GM23338 (cell line): ENCODE results near the gene FCN1. TPM values are rescaled to one million over a fixed set of nuclear protein-coding genes. Genes with fewer than 3 reads are reported as not detected.

Experiments
- ATAC-seq: fragments of 200-7000 bp; cut with Tn5 transposase; 3 replicates; pipeline ENCODE4 v1.9.1; 2020
- DNase-seq: peaks from one replicate; pipeline ENCODE4 v3.0.0-alpha.2; 2015; ENCODE audit warnings: low spot score
- H2AFZ ChIP-seq: fragments of 200-600 bp; sonication (generic); 2 replicates; pipeline ENCODE4 v1.8.0; 2016; ENCODE audit warnings: antibody characterized with exemption, mild to moderate bottlenecking, moderate library complexity
- H3F3A ChIP-seq: fragments of 200-600 bp; sonication (generic); replicated peaks from 2 replicates; pipeline ENCODE4 v1.8.0; 2017; ENCODE audit warnings: antibody characterized with exemption, mixed run types, low read depth
- H3K27ac ChIP-seq: fragments of 200-600 bp; sonication (generic); 2 replicates; pipeline ENCODE4 v1.6.1; 2016; ENCODE audit warnings: low read depth
- H3K27me3 ChIP-seq: fragments of 200-600 bp; sonication (generic); 2 replicates; pipeline ENCODE4 v1.8.0; 2016; ENCODE audit warnings: mild to moderate bottlenecking, mixed run types, moderate library complexity; ENCODE audit not compliant: insufficient read depth
- H3K36me3 ChIP-seq: fragments of 200-600 bp; sonication (generic); 2 replicates; pipeline ENCODE4 v1.8.0; 2016; ENCODE audit warnings: mild to moderate bottlenecking; ENCODE audit not compliant: insufficient read depth
- H3K4me1 ChIP-seq: fragments of 200-600 bp; sonication (generic); 2 replicates; pipeline ENCODE4 v1.8.0; 2016; ENCODE audit warnings: mild to moderate bottlenecking, moderate library complexity; ENCODE audit not compliant: insufficient read depth
- H3K4me2 ChIP-seq: fragments of 200-600 bp; sonication (generic); 2 replicates; pipeline ENCODE4 v1.7.1; 2017; ENCODE audit warnings: mixed run types
- H3K4me3 ChIP-seq: fragments of 200-600 bp; sonication (generic); 2 replicates; pipeline ENCODE4 v1.6.1; 2016; ENCODE audit warnings: mixed run types
- H3K79me2 ChIP-seq: fragments of 200-600 bp; sonication (generic); replicated peaks from 2 replicates; pipeline ENCODE4 v1.8.0; 2017; ENCODE audit warnings: mild to moderate bottlenecking; ENCODE audit not compliant: insufficient read depth
- H3K9me2 ChIP-seq: fragments of 200-600 bp; sonication (generic); 2 replicates; pipeline ENCODE4 v1.8.0; 2017; ENCODE audit not compliant: insufficient read depth
- H4K20me1 ChIP-seq: fragments of 200-600 bp; sonication (generic); replicated peaks from 2 replicates; pipeline ENCODE4 v1.8.0; 2017; ENCODE audit warnings: mild to moderate bottlenecking; ENCODE audit not compliant: insufficient read depth
- H3K27ac Mint-ChIP-seq: 2 replicates; pipeline ENCODE4 v1.8.0; 2020; ENCODE audit warnings: inconsistent platforms, mild to moderate bottlenecking, moderate library complexity, mixed read lengths
- H3K27me3 Mint-ChIP-seq: 3 replicates; pipeline ENCODE4 v1.8.0; 2022; ENCODE audit warnings: low read depth, mild to moderate bottlenecking, moderate library complexity, mixed read lengths, inconsistent platforms; ENCODE audit not compliant: insufficient read depth, poor library complexity
- H3K36me3 Mint-ChIP-seq: 3 replicates; pipeline ENCODE4 v1.8.0; 2021; ENCODE audit warnings: low read depth, mild to moderate bottlenecking, inconsistent platforms, moderate library complexity, mixed read lengths
- H3K4me1 Mint-ChIP-seq: 3 replicates; pipeline ENCODE4 v1.8.0; 2020; ENCODE audit warnings: mild to moderate bottlenecking, inconsistent platforms, mixed read lengths
- H3K4me3 Mint-ChIP-seq: 3 replicates; pipeline ENCODE4 v1.8.0; 2021; ENCODE audit warnings: moderate library complexity, mild to moderate bottlenecking, inconsistent platforms, mixed read lengths
- H3K9me3 Mint-ChIP-seq: 3 replicates; pipeline ENCODE4 v1.8.0; 2020; ENCODE audit warnings: moderate library complexity, mild to moderate bottlenecking, inconsistent platforms, mixed read lengths
- ETS1 ChIP-seq: IDR thresholded peaks from 2 replicates; pipeline ENCODE4 v1.6.1; 2016; ENCODE audit warnings: antibody characterized with exemption
- EZH2 ChIP-seq: fragments of 200-600 bp; sonication (generic); IDR thresholded peaks from one replicate; pipeline ENCODE4 v1.8.0; 2017; ENCODE audit warnings: antibody characterized with exemption, mild to moderate bottlenecking, low read depth; ENCODE audit not compliant: unreplicated experiment
- JUNB ChIP-seq: IDR thresholded peaks from one replicate; pipeline ENCODE4 v1.6.1; 2016; ENCODE audit warnings: antibody characterized with exemption; ENCODE audit not compliant: unreplicated experiment
- POLR2AphosphoS5 ChIP-seq: IDR thresholded peaks from 2 replicates; pipeline ENCODE4 v1.6.1; 2016; ENCODE audit warnings: antibody characterized with exemption, low read depth
- ZNF114 ChIP-seq: fragments of 250-450 bp; sonication (Bioruptor Pico); IDR thresholded peaks from 2 replicates; pipeline ENCODE4 v1.5.0; 2020; ENCODE audit warnings: mild to moderate bottlenecking, moderate library complexity
- ZNF331 ChIP-seq: fragments of 250-450 bp; sonication (Bioruptor Pico); IDR thresholded peaks from 2 replicates; pipeline ENCODE4 v1.5.0; 2020; ENCODE audit warnings: low read depth, mild to moderate bottlenecking, moderate library complexity
- ZNF462 ChIP-seq: fragments of 250-450 bp; sonication (Bioruptor Pico); IDR thresholded peaks from 2 replicates; pipeline ENCODE4 v1.5.0; 2020; ENCODE audit warnings: mild to moderate bottlenecking, moderate library complexity
- polyA plus RNA-seq: library from polyadenylated mRNA; unstranded; fragments of >200 nt; fragmentation: Nextera tagmentation; extraction: Ambion mirVana; gene quantifications from 2 replicates; pipeline ENCODE4 v1.2.1, GENCODE V29; 2016
- total RNA-seq: library from RNA; depleted of rRNA; stranded (reverse); fragments of >200 nt; shearing (Covaris generic); gene quantifications from 2 replicates; pipeline ENCODE4 v1.2.3, GENCODE V29; 2014
- TF ChIP-seq, protein P1 (sequence below): IDR thresholded peaks from one replicate; pipeline ENCODE4 v1.6.1; 2018; ENCODE audit warnings: antibody characterized with exemption; ENCODE audit not compliant: unreplicated experiment

FCN1 gene
- total and polyA plus RNA-seq, 2 experiments from 2014 or later = not detected

DNA sequence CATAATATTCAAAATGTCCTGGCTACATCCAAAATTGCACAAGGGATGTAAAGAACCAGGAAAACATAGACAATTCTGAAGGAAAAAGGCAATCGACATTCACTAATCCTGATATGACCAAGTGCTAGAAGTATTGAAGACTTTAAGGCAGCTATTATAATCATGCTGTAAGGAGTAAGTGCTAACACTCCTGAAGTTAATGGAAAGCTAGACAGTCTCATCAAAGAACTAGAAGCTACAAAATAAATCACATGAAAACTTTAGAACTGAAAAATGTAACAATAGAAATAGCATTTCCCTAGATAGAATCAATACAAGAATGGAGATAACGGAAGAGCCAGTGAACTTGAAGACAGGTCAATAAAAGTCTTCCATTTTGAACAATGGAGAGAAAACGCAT, 18.5 kb downstream of the FCN1 start (continued):
- TF ChIP-seq JUNB = no peak
- no peak for TF ChIP-seq ZNF114

DNA sequence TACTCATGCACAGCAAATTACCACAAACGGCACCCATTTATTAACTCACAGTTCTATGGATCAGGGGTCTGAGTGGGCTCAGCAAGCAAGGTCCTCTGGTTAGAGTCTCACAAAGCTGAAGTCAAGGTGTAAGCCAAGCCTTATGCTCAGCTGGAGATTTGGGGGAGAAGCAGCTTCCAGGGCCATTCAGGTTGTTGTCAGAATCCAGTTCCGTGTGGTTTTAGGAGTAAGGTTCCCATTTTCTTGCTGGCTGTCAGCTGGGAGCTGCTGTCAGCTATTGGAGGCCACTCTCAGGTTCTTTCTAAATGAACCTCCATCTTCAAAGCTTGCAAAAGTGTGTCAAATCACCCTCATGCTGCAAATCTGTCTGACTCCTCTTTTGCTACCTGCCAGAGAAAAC, 19.4 kb downstream of the FCN1 start:
- ATAC-seq = no peak

DNA sequence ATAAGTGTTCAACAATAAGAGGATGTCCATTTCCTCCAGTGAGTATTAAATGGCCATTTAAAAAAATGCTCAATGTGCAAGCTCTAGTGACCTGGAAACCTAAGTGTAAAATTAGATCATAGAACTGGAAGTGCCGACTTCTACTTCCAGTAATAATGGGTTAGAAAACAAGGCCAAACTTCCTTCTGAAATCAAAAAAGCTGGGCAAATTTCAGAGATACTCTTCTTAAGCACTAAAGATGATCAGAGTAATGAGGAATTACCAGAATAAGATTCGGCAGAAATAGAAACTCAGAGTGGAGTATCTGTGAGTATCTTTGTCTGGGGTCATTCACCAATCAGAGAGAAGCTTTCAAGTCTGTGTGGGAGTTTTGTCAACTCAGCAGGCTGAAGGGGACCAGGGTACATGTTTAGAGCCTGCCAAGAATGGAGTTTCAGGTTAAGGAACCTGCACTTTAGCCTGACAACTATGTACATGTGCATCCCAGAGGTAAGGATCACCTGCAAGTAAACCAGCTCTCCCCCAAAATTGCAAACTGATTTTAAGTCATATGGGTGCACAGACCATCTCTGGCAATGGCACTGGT, 20.0 kb downstream of the FCN1 start:
- Histone ChIP-seq H2AFZ (no peak overlapping the region), H3K27me3 (no peaks in the 10 kb centered on the region), H3K4me2 (no peak overlapping the region), H4K20me1 (no peaks in the 10 kb centered on the region), H3F3A (no peaks in the 10 kb centered on the region), H3K36me3 (no peaks in the 10 kb centered on the region), H3K9me2 (no peaks in the 10 kb centered on the region), H3K79me2 (no peaks in the 10 kb centered on the region), H3K27ac (no peak overlapping the region), H3K4me3 (no peak overlapping the region), H3K4me1 (no peaks in the 10 kb centered on the region)
- H3K9me3 Mint-ChIP-seq = peaks cover 38% of the 10 kb centered on the region
- H3K4me3 Mint-ChIP-seq = no peak overlapping the region
- H3K4me1 Mint-ChIP-seq = no peaks in the 10 kb centered on the region
- H3K36me3 Mint-ChIP-seq = peaks cover 14% of the 10 kb centered on the region; the same call in 2 of the 3 replicates
- no peak overlapping the region for H3K27ac Mint-ChIP-seq
- DNase-seq (no peak), ATAC-seq (no peak)
- no peaks in the 10 kb centered on the region for H3K27me3 Mint-ChIP-seq
- TF ChIP-seq POLR2AphosphoS5 (no peak), ZNF462 (CRISPR knock-in tag) (no peak), JUNB (no peak), ETS1 (no peak), ZNF331 (CRISPR knock-in tag) (no peak), EZH2 (no peak)
- TF ChIP-seq, protein P1, sequence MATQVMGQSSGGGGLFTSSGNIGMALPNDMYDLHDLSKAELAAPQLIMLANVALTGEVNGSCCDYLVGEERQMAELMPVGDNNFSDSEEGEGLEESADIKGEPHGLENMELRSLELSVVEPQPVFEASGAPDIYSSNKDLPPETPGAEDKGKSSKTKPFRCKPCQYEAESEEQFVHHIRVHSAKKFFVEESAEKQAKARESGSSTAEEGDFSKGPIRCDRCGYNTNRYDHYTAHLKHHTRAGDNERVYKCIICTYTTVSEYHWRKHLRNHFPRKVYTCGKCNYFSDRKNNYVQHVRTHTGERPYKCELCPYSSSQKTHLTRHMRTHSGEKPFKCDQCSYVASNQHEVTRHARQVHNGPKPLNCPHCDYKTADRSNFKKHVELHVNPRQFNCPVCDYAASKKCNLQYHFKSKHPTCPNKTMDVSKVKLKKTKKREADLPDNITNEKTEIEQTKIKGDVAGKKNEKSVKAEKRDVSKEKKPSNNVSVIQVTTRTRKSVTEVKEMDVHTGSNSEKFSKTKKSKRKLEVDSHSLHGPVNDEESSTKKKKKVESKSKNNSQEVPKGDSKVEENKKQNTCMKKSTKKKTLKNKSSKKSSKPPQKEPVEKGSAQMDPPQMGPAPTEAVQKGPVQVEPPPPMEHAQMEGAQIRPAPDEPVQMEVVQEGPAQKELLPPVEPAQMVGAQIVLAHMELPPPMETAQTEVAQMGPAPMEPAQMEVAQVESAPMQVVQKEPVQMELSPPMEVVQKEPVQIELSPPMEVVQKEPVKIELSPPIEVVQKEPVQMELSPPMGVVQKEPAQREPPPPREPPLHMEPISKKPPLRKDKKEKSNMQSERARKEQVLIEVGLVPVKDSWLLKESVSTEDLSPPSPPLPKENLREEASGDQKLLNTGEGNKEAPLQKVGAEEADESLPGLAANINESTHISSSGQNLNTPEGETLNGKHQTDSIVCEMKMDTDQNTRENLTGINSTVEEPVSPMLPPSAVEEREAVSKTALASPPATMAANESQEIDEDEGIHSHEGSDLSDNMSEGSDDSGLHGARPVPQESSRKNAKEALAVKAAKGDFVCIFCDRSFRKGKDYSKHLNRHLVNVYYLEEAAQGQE = no peak

More for the DNA sequence above, 19.4 kb downstream of the FCN1 start:
- Mint-ChIP-seq H3K27me3 (no peaks in the 10 kb centered on the region), H3K4me3 (no peak overlapping the region), H3K4me1 (no peaks in the 10 kb centered on the region), H3K9me3 (peaks cover 35% of the 10 kb centered on the region), H3K27ac (no peak overlapping the region), H3K36me3 (peaks cover 11% of the 10 kb centered on the region; the same call in 2 of the 3 replicates)
- H3K9me2 ChIP-seq = no peaks in the 10 kb centered on the region
- no peaks in the 10 kb centered on the region for H3K27me3 ChIP-seq
- no peak for TF ChIP-seq POLR2AphosphoS5
- no peak for DNase-seq
- H3F3A ChIP-seq = no peaks in the 10 kb centered on the region
- H3K4me2 ChIP-seq = no peak overlapping the region
- no peaks in the 10 kb centered on the region for H4K20me1 ChIP-seq
- H3K4me3 ChIP-seq = no peak overlapping the region
- no peaks in the 10 kb centered on the region for H3K79me2 ChIP-seq
- H3K4me1 ChIP-seq = no peaks in the 10 kb centered on the region
- no peaks in the 10 kb centered on the region for H3K36me3 ChIP-seq
- no peak overlapping the region for H2AFZ ChIP-seq
- H3K27ac ChIP-seq = no peak overlapping the region
